SK-N-SH (cell line): Measurements from ENCODE around the gene PXN.

Source experiments
- CTCF ChIP-seq: fragments of 200-600 bp; sonication (generic); IDR thresholded peaks from 2 replicates; pipeline ENCODE4 v1.6.1; 2017; ENCODE audit warnings: antibody characterized with exemption, mild to moderate bottlenecking, moderate library complexity
- GATA2 ChIP-seq: sonication (generic); formaldehyde crosslinking; IDR thresholded peaks from 2 replicates; pipeline ENCODE4 v1.5.0; 2020; ENCODE audit warnings: mild to moderate bottlenecking, missing genetic modification reagents
- RCOR1 ChIP-seq: fragments of 150-350 bp; IDR thresholded peaks from 2 replicates; pipeline ENCODE4 v1.6.1; 2017; ENCODE audit warnings: antibody characterized with exemption, low read length
- RXRA ChIP-seq: IDR thresholded peaks from 2 replicates; pipeline ENCODE4 v1.4.0; 2012; ENCODE audit warnings: low read depth, mild to moderate bottlenecking, borderline replicate concordance
- TAF1 ChIP-seq: IDR thresholded peaks from 2 replicates; pipeline ENCODE4 v1.6.1; 2012; ENCODE audit warnings: low read depth, mild to moderate bottlenecking, low read length, moderate library complexity, borderline replicate concordance
- TCF12 ChIP-seq: IDR thresholded peaks from 2 replicates; pipeline ENCODE4 v1.4.0; 2012
- USF1 ChIP-seq: IDR thresholded peaks from 2 replicates; pipeline ENCODE4 v1.4.0; 2012; ENCODE audit warnings: low read depth, borderline replicate concordance
- USF2 ChIP-seq: fragments of 150-350 bp; IDR thresholded peaks from 2 replicates; pipeline ENCODE4 v1.6.1; 2017; ENCODE audit warnings: antibody characterized with exemption, low read length, low read depth, borderline replicate concordance

- TF ChIP-seq TAF1 (no peak), TCF12 (no peak), CTCF (no peak), GATA2 (CRISPR knock-in tag) (no peak), RCOR1 (no peak), USF2 (no peak), USF1 (no peak), RXRA (no peak)
These were observed 97.9 kb downstream of the PXN start for GRCh38 chr12:120167529-120168095.
